Cerebellar cortex (tissue), 1 donor: Measurements from ENCODE around the gene PRKX.
"Not testable (repeated sequence)": the region's sequence is repeated elsewhere in the genome, so short reads cannot be mapped to it uniquely, and the experiment has no call there.

Experiments used
- DNase-seq: peaks from one replicate; pipeline ENCODE4 v3.0.0-alpha.2; 2015; ENCODE audit warnings: low spot score

The PRKX gene

DNA sequence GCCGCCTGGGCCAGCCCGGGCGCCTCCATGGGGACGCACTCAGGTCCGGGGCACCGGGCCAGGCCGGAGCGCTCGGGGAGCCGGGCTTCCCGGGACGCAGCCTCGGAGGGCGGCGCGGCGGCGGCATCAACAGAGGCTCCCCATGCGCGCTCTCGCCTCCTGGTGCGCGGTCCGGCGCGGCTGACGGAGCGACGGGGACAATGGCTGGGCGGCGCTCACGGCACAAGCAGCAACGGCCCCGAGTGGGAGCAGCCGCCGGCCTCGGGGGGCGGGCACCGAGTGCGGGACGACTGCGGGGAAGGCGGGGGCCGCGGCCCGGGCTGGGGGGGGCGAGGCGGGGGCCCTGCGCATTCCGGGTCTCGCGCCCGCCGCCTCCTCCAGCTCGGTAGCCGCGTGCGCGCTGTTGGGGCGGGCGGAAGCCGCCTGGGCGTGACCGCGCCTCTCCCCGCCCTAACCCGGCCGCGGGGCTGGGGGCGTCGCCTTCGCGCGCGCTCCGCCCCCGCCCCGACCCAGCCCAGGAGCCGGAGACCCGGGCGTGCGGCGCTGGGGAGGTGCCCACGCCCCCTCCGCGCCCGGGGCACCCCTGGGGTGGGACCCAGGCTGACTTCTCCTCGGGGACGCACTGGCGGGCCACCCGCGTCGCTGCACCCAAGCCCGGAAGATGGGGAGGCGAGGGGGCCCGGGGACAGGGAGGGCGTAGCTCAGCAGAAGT, at the start of gene PRKX:
Gene PRKX, minus strand, starts transcription at position 425 of the 712 bp plus-strand sequence. Its CDS starts 396 bp downstream, at position 29.
- DNase-seq, result no peak

DNA sequence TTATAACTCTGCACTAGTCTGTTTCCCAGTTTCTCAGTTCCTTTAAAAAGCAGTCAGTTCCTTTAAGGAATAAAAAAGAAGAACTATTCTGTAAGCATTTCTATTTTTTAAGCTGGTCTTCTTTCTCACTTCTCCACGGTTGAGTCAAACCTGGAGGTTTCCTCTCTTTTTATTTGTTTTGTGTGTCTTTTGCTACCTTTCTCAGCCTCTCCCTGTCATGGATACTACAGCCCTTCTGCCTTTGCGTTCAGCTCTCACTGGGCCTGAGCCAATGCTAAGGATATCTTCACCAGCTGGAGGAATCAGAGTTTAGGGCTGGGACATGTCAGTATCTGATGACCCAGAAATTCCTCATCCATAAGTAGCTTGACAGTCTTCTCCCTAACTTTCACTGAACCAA, 49.7 kb upstream of the PRKX start:
- no peak for DNase-seq

DNA sequence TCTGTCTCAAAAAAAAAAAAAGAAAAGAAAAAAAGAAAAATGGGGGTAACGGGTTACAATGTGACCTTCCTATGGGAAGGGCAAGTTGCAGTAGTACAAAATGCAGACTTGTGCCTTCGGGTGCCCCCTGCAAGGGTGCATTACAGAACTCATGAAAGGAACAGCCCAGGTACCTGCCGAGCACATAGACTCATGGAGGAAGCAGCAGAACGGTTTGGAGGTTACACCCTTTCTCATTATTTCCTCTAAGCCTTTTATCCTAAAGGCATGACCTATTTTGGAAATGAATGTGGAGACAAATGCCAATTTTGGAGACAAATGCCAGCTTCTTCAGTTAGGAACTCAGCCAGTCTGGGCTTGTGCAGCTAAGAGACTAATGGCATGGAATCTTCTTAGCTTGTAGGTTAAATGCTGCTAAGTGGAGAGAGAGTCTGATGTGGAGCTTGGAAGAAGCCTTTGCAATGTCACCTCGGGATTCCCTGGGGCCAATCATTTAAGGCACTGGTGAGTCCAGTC, 44.1 kb upstream of the PRKX start:
- DNase-seq, result peak; percentile 36

DNA sequence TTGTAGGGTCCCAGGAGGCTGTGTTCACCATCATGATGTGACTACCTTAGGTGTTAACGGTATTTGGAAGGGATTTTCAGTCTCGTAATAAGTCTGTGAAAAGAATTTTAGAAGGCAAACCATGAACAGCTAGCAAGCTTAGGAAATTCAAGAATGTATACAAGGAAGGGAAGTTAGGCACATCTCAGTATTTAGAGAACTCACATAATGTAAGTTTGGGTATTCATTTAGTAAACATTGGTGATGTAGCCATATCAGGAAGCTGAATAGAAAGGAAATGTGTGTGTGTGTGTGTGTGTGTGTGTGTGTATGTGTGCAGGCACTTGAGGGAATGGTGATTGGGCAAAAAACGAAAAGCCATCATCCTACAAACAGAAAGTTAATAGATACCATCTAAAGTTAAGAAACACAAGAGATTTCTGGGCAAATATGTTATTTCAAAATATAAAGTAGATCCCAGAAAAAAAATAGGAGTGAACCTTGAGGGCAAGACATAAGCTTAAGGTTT, 34.7 kb upstream of the PRKX start:
- DNase-seq, result no peak

DNA sequence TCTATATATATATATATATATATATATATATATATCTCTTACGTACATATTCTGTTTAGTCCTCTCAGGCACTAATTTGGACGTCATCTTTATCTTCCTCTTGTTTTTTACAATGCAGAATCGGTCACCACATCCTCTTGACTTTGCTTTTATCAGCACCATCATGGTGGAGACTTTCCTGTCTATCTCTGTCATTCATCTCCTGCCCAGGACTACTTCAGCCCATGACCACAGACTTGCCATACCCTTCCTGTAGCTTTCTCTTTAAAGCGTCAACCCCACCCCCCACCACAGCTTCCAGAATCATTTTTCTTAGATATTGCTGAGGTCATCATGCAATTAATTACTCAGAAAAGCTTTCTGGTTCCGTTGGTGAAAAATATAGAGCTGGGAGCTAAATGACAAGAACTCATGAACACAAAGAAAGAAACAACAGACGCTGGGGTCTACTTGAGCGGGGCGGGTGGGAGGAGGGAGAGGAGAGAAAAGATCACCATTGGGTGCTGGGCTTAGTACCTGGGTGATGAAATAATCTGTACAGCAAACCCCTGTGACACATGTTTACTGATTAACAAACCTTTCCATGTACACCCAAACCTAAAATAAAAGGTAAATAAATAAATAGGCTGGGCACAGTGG, 30.5 kb upstream of the PRKX start:
- no peak for DNase-seq

DNA sequence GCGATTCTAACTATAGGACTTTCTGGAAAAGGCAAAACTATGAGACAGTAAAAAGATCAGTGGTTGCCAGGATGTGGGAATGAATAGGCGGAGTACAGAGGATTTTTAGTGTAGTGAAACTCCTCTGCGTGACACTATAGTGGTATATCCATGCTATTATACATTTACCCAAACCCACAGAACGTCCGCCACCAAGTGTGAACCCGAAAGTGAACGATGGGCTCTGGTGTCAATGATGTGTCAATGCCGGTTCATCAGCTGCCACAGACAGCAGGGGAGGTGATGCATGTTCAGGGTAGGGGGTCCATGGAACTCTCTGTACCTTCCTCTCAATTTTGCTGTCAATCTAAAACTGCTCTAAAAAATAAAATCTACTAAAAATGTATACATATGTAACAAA, 27.5 kb upstream of the PRKX start:
- DNase-seq, result not testable (repeated sequence)

DNA sequence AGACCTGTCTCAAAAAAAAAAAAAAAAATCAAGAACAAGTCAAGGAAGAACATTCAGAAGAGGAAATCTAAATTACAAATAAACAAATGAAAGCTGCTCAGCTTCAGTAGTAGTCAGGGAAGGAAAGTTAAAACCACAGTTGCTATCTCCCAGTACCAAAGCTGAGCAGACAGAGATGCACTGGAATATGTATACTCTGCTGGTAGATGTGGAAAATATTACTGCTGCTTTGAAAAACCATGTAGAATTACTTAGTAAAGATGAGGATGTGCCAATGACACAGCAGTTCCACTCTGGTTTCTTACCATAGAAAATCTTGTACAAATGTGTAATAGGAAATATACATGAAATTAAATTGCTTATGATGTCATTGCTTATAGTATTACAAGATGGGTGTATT, 25.1 kb upstream of the PRKX start:
- no peak for DNase-seq

DNA sequence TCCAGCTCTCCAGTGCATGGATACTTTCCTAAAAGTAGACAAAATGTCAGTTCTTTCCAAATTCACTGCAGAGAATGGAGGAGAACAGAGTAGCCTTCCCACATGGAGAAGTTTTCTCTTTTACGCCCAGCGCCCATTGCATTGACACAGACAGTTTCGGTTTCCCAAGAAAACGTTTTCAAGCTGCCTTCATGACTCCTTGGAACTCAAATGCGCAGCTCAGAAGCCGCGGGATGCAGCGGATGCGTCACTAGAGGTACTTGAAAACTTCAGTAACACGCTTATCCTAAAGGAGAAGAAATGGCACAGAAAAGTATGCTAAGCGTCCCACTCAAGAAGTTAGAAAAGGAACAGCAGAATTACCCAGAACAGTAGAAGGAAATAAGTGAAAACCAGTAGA, 23.1 kb upstream of the PRKX start:
- DNase-seq, result not testable (repeated sequence)

DNA sequence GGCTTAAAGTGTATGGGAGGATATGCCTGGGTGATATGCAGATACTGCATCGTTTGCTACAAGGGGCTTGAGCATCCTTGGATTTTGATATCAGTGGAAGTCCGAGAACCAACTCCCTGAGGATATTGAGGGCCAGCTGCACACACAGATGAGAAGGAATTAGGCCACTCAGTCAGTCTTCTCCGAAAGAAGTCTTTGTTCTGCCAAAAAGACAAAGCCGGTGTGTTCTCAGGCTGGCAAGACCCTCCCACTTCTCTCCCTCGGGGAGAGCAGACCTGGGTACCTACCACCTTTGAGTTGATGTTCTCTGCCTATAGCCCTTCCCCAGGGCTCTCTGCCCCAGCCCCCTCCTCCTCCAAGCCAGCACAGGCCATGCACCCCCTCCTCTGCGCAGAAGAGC, 22.4 kb upstream of the PRKX start:
- not testable (repeated sequence) for DNase-seq

DNA sequence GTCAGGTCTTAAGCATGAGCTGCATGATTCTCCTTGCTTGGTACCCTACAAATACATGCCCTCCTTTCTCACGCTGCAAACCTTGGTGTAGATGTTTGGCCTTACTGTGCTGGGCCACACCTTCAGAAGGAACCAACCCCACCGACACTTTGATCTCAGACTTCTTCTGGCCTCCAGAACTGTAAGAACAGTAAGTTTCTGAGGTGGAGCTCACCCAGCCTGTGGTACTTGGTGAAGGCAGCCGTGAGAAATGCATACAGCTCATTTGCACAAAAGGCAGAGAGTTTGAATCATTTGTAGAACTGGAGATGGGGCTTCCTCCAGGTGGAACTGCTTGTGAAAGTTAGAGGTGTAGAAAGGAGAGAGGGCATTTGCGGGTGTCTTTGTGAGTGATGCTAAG, 21.0 kb upstream of the PRKX start:
- DNase-seq, result not testable (repeated sequence)

DNA sequence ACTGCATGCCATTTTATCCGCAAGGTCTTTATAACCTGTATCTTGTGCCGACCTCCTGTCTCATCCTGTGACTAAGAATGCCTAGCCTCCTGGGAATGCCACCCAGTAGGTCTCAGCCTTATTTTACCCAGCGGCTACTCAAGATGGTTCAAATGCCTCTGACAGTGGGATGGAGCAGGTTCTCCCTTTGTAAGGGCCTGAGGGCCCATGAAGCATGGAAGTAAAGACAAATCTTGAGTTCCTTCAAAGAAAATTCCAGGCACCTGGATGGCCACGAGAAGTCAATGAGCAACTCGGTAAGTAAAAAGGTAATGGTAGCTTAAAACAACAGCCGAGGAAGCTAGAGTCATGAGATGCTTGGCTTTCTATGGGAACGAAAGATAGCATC, 19.6 kb upstream of the PRKX start:
- no peak for DNase-seq

DNA sequence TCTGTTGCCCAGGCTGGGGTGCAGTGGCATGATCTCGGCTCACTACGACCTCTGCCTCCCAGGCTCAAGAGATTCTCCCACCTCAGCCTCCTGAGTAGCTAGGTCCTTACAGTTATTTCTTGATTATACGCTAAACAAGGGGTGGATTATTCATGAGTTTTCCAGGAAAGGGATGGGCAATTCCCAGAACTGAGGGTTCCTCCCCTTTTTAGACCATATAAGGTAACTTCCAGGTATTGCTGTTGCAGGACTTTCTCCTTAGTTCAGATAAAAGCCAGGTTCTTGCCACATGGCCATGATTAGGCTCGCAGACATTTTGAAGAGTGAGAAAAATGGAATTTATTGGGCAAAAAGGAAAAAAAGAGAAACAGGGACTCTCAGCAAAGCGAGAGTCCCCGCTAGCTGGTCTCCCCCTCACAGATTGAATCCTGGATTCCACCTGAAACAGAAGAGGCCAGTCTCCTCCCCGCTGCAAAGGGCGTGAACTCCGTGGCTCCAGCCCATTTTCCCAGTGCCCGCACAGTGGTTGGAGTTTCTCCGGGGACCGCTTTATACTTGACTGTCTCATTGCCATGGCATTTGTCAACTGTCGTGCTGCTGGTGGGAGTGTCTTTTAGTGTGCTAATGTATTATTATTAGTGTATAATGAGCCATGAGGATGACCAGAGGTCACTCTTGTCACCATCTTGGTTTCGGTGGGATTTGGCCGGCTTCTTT, 19.0 kb upstream of the PRKX start:
- DNase-seq, result not testable (repeated sequence)

DNA sequence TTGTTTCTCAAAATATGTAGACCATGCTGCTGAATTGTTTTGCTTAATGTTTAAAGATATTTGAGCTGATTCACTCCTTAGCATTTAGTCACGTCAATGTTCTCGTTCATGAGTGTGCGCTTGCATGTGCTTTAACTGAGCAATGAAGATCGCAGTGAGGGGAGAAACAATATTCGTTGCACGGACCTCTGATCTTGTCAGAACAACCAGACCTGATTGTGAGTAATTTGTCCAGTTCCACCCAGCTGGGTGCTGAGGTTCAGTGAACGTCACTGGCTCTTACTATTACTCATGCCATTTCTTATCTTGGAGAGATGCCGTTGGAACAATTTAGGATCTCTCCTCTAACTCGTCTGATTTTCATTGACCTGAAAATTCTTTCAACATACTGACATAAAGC, 15.0 kb upstream of the PRKX start:
- no peak for DNase-seq

DNA sequence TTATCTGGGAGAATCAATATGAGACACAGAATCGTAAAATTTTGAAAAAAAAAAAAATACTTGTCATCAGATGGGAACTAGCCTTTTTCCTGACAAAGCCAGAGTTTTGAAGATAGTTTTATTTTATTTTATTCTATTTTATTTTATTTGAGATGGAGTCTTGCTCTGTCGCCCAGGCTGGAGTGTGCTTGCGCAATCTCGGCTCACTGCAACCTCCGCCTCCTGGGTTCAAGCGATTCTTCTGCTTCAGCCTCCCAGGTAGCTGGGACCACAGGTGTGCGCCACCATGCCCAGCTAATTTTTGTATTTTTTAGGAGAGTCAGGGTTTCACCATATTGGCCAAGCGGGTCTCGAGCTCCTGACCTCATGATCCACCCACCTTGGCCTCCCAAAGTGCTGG, 10.0 kb upstream of the PRKX start:
- not testable (repeated sequence) for DNase-seq

DNA sequence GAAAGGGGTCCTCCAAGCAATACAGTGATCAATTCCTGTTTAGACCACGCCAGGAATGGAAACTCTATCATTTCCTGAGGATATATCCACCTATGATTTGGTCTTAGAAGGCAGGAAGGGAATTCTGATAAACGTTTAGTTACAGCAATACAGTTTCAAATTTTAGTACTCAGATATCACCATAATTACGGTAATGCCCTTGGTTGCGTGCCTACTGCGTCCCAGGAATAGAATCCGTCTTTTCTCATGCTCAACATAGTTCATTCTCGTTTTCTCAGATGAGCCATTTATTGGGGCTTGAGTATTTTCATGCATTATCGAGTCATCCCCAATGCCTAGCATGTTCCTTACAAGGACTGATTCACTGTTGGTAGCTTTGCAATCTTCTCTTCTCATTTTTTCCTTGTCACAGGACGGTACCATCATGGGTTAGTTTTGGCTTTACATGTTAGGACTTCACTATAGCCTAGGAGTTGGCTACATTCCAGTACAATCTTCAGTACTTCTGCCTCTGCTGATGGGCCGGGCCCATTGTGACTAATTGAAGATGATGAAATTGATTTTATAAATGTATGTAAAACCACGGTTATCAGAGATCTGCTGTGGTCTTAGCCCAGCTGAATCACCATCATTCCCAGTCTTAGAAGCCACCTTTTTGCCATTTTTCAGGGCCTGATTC, 4.4 kb upstream of the PRKX start:
- no peak for DNase-seq

DNA sequence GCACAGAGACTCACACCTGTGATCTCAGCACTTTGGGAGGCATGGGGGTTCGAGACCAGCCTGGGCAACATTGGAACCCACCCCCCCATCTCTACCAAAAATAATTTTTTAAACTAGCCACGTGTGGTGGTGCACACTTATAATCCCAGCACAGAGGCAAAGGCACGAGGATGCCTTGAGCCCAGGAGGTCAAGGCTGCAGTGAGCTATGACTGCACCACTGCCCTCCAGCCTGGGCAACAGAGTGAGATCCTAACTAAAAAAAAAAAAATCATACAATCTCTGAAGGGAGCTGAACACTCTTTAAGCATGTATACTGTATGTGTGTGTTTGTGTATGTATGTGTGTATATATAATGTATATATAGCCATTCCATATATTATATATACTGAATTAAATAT, 2.5 kb upstream of the PRKX start:
- DNase-seq, result no peak

DNA sequence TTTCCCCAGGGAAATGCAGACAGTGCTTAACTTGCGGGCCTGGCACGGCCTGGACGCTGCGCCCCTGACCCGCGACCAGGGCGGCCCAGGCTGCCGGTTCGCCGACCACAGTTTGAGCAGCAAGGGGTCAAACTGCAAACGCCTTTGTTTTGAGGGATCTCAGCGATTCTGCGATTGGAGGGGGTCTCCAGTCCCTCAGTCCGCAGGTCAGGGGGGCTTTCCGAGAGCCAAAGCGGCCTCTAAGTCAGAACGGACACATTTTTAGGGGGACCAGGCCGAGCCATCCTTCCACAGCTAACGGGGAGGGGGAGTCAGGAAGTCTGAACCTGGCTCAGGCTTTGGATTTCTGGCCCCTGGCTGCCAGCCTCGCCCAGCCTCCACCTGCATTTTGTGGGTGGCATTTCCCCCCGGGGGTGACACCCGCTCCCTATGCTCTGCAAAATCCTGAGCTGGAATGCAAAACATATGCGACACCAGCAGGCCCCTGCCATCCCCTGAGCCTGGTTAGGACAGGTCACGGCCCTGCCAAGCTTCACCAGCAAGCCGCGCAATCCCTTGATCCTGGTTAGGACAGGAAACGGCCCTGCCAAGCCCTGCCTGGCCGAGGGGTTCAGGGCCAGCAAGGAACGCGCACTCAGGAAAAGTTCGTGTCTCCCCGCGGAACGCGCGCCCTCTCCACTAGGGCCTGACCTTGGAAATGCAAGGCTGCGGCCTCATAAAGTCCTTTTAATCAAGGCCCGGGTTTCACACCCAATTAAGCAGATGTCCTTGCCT, 1.4 kb upstream of the PRKX start:
- not testable (repeated sequence) for DNase-seq

DNA sequence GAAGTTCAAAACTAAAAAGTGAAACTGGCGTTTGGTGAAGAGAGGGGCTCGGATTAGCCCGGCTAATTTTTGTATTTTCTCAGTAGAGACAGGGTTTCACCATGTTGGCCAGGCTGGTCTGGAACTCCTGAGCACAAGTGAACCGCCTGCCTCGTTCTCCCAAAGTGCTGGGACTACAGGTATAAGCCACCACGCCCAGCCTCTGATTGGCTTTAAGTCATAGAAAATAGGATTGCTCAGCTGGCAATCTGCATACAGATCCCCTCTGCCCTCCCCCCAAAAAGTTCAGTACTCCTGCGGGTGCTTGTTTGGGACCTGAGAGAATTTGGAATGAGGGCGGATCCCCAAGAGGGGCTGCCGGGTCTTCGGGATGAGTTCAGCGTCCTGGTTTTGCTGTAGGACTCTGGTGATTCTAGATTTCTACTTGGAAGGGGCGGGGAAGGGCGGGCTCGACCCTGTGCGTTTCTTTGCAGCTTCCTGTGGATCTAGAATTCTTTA, 537 bp upstream of the PRKX start:
- no peak for DNase-seq

DNA sequence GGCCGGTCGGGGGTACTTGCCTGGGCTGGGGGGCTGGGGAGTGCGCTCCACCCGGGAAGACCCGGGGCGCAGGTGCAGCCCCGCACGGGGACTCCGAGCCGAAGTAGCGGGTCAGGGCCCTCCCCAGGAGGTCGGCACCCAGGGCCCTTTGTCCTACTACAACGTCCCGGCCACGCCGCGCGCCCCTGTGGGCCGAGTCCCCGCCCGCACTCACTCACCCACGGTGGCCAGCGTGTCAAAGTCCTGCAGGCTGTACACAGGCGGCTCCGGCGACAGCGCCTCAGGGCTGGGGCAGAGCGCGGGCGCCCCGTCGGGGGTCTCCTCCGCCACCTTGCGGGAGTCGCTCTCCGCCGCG, 602 bp downstream of the PRKX start:
- no peak for DNase-seq

DNA sequence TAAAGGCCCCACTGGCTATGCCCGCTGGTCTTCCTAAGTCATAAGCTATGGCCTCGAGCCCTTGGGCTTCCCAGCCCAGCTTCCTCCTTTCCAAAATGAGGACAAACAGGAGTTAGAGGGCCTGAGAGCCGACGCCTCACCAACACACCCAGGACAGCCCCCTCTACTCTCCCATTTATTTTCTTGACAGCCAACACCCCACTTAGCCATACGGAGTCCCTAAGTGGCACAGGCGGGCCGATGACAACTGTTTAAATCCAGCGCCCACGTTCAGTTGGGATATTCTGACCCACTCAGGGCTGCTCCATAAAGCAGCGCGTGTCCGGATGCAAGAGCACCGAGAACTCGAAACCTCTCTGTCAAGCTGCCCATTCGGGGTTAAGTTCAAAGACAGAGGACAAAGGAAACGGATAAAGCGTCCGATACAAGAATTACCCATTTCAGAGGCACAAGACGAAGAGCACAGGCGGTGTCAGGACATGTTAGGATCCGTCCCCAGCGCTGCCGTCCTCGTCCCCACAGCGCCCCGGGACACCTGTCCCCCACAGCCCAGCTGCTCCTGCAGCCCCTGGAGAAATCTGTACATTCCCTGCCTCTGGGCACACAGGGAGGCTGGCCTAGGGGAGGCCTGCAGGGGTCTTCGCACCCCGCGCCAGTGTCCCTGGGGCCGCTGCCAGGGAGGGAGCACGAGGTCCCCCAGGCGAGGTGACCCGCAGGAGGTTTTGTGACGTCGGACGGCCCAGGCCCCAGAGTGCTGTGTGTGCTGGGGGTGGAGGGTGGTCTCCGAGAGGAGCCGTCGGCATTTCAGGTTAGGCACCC, 1.2 kb downstream of the PRKX start:
- DNase-seq, result no peak
